HG02870 (cell line): Measurements from ENCODE around the gene EPB41L1.

Experiments used
- ATAC-seq: cut with Tn5 transposase; IDR thresholded peaks from one replicate; pipeline ENCODE4 v1.9.1; 2021; ENCODE audit warnings: mild to moderate bottlenecking, moderate library complexity; ENCODE audit not compliant: unreplicated experiment

Gene EPB41L1

GRCh38 chr20:36153736-36154699 lies 522 bp upstream of the EPB41L1 start:
- no peak for ATAC-seq

- ATAC-seq, result no peak
Observed at GRCh38 chr20:36155629-36155971, 1.1 kb downstream of the EPB41L1 start.

- no peak for ATAC-seq
Observed at GRCh38 chr20:36155991-36156390, 1.5 kb downstream of the EPB41L1 start.

- no peak for ATAC-seq
Observed at GRCh38 chr20:36157610-36158009, 3.1 kb downstream of the EPB41L1 start.

- no peak for ATAC-seq
Observed at GRCh38 chr20:36158160-36158741, 3.7 kb downstream of the EPB41L1 start.

- ATAC-seq, result no peak
Observed at GRCh38 chr20:36159833-36160232, 5.3 kb downstream of the EPB41L1 start.

- no peak for ATAC-seq
Observed at GRCh38 chr20:36162272-36162966, 7.9 kb downstream of the EPB41L1 start.

- ATAC-seq, result no peak
Observed at GRCh38 chr20:36167902-36168503, 13.5 kb downstream of the EPB41L1 start.

GRCh38 chr20:36170542-36171215 lies 16.1 kb downstream of the EPB41L1 start:
- no peak for ATAC-seq

- no peak for ATAC-seq
Observed at GRCh38 chr20:36173451-36173933, 19.0 kb downstream of the EPB41L1 start.

GRCh38 chr20:36175016-36175415 lies 20.5 kb downstream of the EPB41L1 start:
- ATAC-seq, result no peak

- ATAC-seq, result no peak
Observed at GRCh38 chr20:36175475-36175995, 21.0 kb downstream of the EPB41L1 start.

GRCh38 chr20:36177716-36178115 lies 23.2 kb downstream of the EPB41L1 start:
- no peak for ATAC-seq

GRCh38 chr20:36179170-36179945 lies 24.8 kb downstream of the EPB41L1 start:
- no peak for ATAC-seq

- no peak for ATAC-seq
Observed at GRCh38 chr20:36180323-36180722, 25.8 kb downstream of the EPB41L1 start.

- ATAC-seq, result no peak
Observed at GRCh38 chr20:36181934-36182603, 27.5 kb downstream of the EPB41L1 start.

GRCh38 chr20:36182604-36183154 lies 28.1 kb downstream of the EPB41L1 start:
- ATAC-seq, result no peak

- ATAC-seq, result no peak
Observed at GRCh38 chr20:36183155-36183944, 28.8 kb downstream of the EPB41L1 start.
